SH-SY5Y (cell line): Measurements from ENCODE around the gene DELE1.
A peak's percentile ranks its signal among the peaks of the same experiment; 100 is the strongest.

Experiments
- GATA2 ChIP-seq: IDR thresholded peaks from 2 replicates; pipeline ENCODE4 v1.6.1; 2011; ENCODE audit warnings: mild to moderate bottlenecking, low read depth, low read length
- GATA3 ChIP-seq: IDR thresholded peaks from 2 replicates; pipeline ENCODE4 v1.6.1; 2011; ENCODE audit warnings: low read depth, mild to moderate bottlenecking, low read length, moderate library complexity

Gene DELE1

DNA sequence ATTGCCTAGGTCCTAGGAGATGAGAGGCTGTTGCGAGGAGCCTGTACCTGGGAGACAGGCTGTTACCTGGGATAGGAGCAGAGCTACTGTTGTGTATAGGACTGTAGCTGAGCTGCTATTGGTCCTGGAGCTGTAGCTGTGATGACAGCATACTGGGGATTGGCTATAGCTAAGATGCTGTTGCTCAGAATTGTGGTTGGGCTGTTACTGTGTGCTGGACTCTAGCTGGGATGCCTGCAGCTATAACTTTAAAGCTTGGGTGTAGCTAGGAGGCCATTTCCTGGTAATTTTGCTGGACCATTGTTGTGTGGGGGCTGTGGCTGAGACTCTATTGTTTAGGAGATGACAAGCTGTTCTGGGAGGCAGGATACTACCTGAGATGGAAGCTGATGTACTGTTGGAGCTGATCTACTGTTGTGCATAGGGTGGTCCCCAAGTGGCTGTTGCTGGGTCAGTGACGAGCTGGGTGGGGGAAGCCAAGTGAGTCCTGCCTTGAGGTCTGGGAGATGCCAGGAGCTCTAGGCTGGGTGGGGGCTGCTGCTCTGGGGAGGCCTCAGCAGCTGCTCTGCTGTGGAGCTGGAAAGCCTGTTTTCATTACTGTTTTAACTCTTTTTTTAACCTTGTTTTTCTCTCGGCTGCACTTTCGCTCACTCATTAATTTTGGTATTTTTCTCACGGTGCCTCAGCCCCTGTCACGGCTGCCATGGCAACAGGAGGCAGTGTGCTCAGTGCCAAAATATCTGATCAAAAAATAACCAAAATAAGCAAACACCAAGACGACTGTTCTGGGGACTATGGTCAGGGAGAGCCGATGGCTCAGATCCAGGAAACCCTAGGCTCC, 42.5 kb upstream of the DELE1 start:
- no peak for TF ChIP-seq GATA2
- no peak for TF ChIP-seq GATA3

DNA sequence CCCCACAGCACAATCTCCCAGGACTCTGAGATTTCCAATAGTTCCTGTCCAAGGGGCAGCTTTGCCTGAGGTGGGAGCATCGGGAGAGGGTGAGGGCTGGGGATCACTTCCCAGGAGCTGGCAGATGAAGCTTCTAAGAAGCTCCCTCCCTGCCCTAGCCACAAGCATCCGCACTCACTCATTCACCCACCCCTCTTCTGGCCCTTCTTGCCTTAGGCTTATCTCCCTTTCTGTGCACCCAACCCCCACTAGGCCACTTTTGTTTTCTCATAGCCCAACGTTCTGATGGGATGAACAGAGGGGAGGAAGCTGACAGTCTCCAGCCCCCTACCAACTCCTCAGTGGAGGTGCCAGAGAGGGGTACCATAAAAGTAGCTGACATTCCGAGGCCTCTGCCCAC, 41.8 kb upstream of the DELE1 start:
- TF ChIP-seq GATA3 (no peak), GATA2 (0 out of 2 replicates have a peak, but pooled peaks have one; percentile 15)

DNA sequence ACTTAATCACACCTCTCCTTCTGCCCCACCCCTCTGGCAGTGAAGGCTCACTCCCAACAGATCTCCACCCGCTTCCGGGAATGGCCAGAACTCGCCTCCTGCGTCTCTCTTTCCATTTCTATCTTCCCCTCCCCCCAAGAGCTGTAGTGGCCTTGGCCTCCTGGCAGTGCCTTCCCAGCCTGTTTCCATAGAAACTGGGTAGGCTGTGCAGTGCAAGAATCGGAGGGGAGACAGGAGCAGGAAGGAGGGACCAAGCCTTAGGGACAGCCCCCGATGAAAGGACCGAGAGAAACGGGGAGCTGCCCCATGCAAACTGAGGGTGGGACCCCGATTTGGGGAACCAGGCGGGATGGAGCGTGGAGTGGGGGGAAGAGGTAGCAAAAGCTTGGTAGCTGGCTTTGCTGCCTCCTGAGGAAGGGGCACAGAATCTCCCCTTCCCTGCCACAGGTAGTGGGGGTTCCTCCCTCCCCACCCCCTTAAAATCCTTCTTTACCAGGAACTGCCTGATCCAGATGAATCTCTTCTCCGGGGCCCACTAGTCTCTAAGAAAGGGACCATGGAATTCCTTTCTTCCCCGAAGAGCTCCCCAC, 41.0 kb upstream of the DELE1 start:
- no peak for TF ChIP-seq GATA2
- no peak for TF ChIP-seq GATA3

DNA sequence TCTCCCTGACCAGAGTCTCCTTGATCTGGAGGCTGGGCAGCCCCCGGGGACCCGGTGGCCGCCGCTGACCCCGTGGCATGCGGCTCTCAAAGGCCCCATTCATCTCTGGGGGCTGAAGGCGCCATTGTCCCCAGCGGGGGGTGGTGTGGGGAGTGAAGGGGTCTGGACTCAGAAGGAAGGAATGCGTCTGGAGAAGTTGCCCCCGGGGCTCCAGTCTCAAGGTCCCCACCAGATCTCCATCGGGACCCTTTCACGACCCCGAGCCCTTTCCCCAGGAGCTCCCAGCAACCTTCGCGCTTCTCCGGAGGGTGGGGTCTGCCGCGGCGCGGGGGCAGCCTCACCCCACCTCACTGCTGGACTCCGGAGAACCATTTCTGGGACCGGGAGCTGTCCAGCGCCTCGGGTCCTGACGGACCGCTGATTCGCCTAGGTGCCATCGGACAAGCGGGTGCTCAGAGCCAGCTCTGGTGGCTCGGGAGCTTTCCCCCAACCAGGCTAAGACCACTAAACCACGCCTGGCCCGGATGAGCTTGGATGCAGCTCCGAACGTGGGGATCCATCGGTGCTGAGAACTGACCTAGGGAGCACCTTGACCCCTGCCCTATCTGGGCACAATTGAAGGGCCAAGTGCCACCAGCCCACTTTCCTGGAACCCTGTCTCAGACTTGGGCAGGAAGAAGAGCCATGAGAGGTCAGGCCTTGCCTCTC, 40.3 kb upstream of the DELE1 start:
- TF ChIP-seq GATA3 (no peak), GATA2 (no peak)

DNA sequence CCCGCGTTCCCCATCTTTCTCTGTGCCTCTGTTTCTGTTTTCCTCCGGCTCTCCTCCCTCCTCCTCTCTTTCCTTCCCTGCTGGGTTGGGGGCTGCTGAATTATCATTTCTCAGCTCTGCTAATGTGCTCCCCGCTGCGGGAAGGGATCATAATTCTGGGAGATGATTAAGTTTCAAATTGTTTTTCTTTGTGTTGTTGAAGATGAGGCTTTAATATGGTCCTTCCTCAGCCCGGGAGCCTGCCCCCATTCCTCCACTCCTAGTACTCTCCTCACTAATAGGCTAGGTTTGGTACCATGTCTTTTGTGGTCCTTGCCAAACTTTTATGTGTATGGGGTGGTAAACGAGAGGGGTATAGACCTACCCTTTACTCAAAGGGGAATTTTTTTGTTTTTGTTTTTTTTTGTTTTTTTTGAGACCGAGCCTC, 39.8 kb upstream of the DELE1 start:
- TF ChIP-seq GATA2 (no peak), GATA3 (no peak)

DNA sequence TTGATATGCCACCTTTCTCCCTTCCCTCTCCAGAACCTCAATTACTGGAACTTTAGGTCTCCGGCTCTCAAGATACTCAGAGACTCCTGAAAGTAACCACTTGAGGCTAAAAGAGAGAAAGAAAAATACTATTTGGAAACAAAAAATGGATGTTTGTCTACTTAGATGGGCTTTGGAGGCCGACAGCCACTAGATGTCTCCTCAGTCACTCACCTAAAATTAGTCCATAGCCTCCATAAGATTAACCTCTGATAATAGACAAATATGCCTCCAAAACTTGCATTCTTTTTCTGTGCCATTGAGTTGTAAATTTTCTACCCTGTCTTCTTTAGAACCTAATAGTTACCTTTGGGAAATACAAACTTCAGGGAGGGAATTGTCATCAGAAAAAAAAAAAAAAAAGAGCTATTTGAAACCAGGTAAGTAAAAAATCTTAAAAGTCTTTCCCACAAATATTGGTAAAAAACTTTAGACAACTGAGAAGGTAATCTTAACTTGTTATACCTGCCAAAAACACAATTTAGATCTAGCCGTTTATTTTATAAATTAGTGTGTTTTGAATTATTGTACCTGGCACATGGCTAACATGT, 34.3 kb upstream of the DELE1 start:
- TF ChIP-seq GATA2 = no peak

DNA sequence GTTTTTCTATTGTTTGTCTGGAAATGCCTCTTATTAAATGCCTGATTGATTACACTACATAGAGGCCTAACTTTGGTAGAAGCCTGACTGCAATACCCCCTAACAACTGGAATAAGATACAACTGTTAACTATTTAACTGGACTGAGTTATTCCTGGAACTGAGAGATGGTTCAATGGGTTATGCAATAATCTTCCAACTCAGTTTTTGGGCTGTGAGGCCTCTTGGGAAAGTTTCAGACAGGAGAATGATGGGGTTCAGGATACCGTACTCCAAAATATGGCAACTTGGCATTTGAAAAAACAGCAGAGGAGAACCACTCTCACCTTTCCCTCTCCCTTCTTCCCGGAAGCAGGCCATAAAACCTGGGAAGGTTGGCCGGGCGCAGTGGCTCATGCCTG, 26.2 kb upstream of the DELE1 start:
- no peak for TF ChIP-seq GATA2
- no peak for TF ChIP-seq GATA3

DNA sequence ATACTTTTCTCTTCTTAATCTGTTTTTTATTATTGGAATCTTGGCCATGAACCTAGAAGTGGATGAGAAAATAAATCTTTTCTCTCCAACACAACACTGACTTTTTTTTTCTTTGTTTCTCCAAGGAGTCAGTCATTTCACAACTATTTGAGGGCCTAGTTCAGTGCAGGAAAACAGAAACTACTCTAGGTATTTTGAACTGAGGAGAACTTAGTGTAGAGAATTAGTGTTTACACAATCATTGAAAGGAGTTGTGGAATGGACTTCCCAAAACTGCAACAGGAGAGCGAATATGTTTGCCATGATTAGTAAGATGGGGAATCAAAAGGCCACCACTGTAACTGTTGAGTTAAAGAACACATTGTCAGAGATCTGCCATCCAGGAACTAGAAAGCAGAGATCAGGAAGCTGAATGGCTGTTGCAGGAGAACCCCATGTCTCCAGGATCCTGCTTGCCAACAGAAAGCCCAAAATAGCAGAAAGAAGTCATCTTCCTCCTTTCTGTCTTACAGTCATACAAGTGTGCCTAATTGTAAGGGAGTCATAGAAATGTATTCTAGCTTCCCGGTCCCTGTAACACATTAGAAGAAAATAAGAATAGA, 25.1 kb upstream of the DELE1 start:
- TF ChIP-seq GATA2 (no peak), GATA3 (no peak)

DNA sequence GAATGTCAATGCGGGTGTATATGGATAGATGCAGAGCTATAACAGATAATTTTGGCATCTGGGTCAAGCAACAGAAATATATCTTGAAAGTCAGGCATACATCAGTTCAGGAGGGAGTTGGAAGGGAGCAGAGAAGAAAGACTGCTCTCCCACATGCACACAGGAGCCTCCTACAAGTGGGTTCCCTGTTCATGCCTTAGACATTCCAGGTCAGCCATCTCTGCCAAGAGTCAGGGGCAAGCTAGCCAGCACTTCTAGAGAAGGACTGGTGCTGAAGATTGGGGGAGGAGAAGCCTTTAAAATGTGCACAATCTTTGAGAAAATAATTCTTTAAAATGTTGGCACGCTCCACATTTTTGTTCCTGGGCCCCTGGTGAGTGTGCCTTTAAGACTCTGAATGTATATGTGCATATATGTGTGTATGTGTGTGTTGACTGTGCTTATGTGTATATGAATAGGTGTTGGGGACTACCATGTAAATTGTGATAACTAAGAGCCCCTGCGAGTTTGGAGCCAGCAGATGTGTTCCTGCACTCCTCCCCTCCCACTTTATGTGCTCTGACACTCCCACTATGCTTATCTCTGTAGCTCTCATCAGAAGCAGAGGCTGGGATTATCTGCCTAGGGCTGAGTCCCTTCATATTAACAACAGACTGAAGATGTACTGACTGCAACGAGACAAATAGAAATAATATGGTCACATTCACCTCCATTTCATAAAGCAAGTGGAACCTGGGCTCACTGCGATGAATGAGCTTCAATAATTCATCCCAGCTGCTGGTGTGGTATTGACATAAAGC, 21.5 kb upstream of the DELE1 start:
- TF ChIP-seq GATA2 (peak; percentile 89), GATA3 (peak; percentile 68; the same call in 1 of the 2 replicates)

DNA sequence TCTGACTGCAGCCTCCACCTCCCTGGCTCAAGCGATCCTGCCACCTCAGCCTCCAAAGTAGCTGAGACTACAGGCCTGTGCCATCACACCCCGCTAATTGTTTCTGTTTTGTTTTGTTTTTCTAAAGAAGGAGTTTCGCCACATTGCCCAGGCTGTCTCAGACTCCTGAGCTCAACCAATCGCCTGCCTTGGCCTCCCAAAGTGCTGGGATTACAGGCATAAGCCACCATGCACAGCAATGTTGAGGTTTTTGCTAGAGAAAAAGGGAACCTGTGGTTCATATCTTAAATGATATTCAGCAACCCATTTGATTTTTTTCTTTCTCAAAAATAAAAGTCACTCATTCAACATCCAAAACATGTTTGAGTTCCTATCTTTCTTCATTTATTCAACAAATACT, 20.4 kb upstream of the DELE1 start:
- TF ChIP-seq GATA2 (no peak), GATA3 (no peak)

DNA sequence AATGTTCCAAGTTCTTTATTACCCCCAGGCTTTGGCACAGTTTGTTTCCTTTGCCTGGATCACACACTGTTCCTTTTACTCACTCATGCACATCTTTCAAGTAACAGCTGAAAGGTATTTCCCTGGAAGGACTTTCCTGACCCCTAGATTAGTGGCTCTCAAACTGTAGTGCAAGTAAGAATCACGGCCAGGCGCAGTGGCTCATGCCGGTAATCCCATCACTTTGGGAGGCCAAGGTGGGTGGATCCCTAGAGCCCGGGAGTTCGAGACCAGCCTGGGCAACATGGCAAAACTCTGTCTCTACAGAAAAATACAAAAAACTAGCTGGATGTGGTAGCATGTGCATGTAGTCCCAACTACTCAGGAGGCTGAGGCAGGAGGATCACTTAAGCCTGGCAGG, 19.1 kb upstream of the DELE1 start:
- TF ChIP-seq GATA3 (no peak), GATA2 (no peak)

DNA sequence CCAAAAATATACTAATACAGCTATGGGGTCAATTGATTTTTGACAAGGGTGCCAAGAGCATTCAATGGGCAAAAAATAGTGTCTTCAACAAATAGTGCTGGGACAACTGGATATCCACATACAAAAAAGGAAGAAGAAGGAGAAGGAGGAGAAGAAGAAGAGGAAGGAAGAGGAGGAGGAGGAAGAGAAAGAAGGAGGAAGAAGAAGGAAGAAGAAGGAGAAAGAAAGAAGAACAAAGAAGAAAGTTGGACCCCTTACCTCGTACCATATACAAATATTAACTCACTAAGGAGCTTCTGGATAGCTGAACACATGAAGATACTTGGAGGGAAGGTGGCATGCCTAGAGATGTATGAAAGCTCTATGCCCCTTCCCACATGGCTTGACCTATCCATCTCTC, 17.2 kb upstream of the DELE1 start:
- TF ChIP-seq GATA2 (no peak), GATA3 (no peak)

DNA sequence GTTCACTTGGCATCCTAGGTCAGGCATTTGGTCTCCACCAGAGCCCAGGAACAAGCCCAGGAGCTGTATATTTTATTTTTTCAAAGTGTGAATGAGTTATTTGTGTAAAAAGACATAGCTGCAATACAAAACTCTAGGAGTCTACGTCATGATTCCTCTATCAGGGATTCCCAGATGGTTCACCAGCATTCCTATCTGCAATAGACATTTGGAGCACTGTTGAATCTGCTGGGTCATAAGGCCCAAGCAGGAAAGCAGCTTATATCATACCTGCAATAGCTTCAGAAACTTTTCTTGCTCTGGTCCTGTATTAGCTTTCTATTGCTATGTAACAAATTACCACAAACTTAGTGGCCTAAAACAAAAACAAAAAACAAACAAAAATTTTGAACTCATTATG, 16.7 kb upstream of the DELE1 start:
- TF ChIP-seq GATA2 (no peak), GATA3 (no peak)
